MM.1S (cell line): ENCODE measurements around the gene ROS1.

ENCODE experiments used
- DNase-seq: peaks from one replicate; pipeline ENCODE4 v3.0.0-alpha.2; 2015
- H2AFZ ChIP-seq: fragments of 300-600 bp; sonication (generic); 2 replicates; pipeline ENCODE4 v1.6.0; 2016; ENCODE audit warnings: antibody characterized with exemption, low read length
- H3F3A ChIP-seq: fragments of 300-600 bp; sonication (generic); 2 replicates; pipeline ENCODE4 v1.6.1; 2016; ENCODE audit warnings: mild to moderate bottlenecking, antibody characterized with exemption, low read length, moderate library complexity, mixed read lengths; ENCODE audit not compliant: insufficient read depth
- H3K27ac ChIP-seq: fragments of 300-600 bp; sonication (generic); 2 replicates; pipeline ENCODE4 v1.5.1; 2016; ENCODE audit warnings: mild to moderate bottlenecking, low read length
- H3K27me3 ChIP-seq: fragments of 300-600 bp; sonication (generic); replicated peaks from 2 replicates; pipeline ENCODE4 v1.6.0; 2016; ENCODE audit warnings: low read length; ENCODE audit not compliant: insufficient read depth
- H3K36me3 ChIP-seq: fragments of 300-600 bp; sonication (generic); replicated peaks from 2 replicates; pipeline ENCODE4 v1.6.1; 2016; ENCODE audit warnings: mild to moderate bottlenecking, low read length, mixed read lengths; ENCODE audit not compliant: insufficient read depth
- H3K4me1 ChIP-seq: fragments of 300-600 bp; sonication (generic); 2 replicates; pipeline ENCODE4 v1.6.1; 2016; ENCODE audit warnings: low read length, mixed read lengths
- H3K4me2 ChIP-seq: fragments of 300-600 bp; sonication (generic); 2 replicates; pipeline ENCODE4 v1.6.0; 2016; ENCODE audit warnings: low read depth, low read length
- H3K4me3 ChIP-seq: fragments of 300-600 bp; sonication (generic); 2 replicates; pipeline ENCODE4 v1.5.1; 2016; ENCODE audit warnings: low read length, mixed read lengths
- H3K79me2 ChIP-seq: fragments of 300-600 bp; sonication (generic); 2 replicates; pipeline ENCODE4 v1.6.1; 2016; ENCODE audit warnings: mixed run types, low read length, mixed read lengths
- H3K9ac ChIP-seq: fragments of 300-600 bp; sonication (generic); 2 replicates; pipeline ENCODE4 v1.6.1; 2016; ENCODE audit warnings: low read length, mixed read lengths
- H3K9me2 ChIP-seq: fragments of 300-600 bp; sonication (generic); replicated peaks from 2 replicates; pipeline ENCODE4 v1.6.1; 2016; ENCODE audit warnings: mild to moderate bottlenecking, low read length, mixed read lengths; ENCODE audit not compliant: insufficient read depth
- H3K9me3 ChIP-seq: fragments of 300-600 bp; sonication (generic); replicated peaks from 2 replicates; pipeline ENCODE4 v1.6.1; 2016; ENCODE audit warnings: mild to moderate bottlenecking, low read length, mixed read lengths; ENCODE audit not compliant: insufficient read depth
- H4K20me1 ChIP-seq: fragments of 300-600 bp; sonication (generic); 2 replicates; pipeline ENCODE4 v1.6.1; 2016; ENCODE audit warnings: mild to moderate bottlenecking, low read length, moderate library complexity, mixed read lengths; ENCODE audit not compliant: insufficient read depth
- CTCF ChIP-seq: fragments of 300-600 bp; sonication (generic); IDR thresholded peaks from 2 replicates; pipeline ENCODE4 v1.5.1; 2016; ENCODE audit warnings: antibody characterized with exemption, low read length, mixed read lengths
- EZH2 ChIP-seq: fragments of 300-600 bp; sonication (generic); optimal IDR thresholded peaks from 2 replicates; pipeline ENCODE3; 2017; ENCODE audit warnings: low read depth, mild to moderate bottlenecking, antibody characterized with exemption, low read length, mixed read lengths
- EZH2phosphoT487 ChIP-seq: fragments of 300-600 bp; sonication (generic); IDR thresholded peaks from 2 replicates; pipeline ENCODE4 v1.6.1; 2018; ENCODE audit warnings: antibody characterized with exemption, low read length

Gene ROS1

DNA sequence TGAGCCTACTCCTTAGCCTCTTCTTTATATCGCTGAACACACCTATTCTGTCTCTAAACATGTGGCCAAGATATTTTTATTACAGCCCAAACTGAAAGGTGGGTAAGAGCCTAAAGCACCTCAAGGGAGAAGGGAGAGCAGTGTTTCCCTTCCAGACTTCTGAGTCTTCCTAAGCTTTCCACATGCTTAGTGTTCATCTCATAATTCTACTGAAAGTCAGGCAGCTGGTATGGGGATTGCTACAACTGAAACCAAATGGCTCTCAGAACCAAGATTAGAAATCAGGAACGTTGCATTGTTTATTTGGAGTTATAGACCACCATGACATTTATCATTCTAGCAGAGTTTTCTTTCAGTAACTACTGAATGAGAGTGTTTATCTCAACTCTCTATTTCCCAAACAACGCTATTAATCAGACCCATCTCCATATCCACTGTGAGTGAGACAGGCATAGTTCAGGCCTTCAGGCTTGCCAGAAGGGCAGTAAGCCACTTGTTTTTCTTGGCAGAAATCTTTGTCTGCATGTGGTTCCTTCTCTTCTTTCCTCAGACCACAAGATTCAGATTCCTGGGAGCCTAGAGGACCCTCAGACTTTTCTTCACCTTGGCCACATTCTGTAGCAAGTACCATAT lies 137.5 kb downstream of the ROS1 start:
- Histone ChIP-seq H3K27me3 (no peaks in the 10 kb centered on the region), H3F3A (no peaks in the 10 kb centered on the region)
- TF ChIP-seq EZH2phosphoT487 (no peak), EZH2 (no peak), CTCF (no peak)

DNA sequence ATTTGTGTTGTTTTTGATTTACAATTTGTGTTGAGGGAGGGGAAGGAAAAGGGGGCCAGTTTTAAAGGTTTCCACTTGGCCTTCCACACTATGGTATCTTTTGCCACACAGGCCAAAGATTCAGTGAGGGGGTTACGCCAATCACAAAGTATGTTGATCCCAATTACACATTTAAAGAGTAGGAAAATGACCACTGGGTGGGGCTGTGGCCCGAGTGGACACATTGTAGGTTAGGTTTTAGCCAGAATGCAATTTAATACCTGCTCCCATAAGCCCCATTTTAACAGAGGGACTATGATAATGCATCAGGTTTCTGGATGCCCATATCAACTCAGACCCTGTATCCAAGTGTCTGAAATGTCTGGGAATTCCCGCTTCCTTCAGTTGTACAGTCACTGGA lies 144.8 kb downstream of the ROS1 start:
- Histone ChIP-seq H3K4me3 (no peak overlapping the region), H2AFZ (no peak overlapping the region), H3K4me2 (no peak overlapping the region), H3K27me3 (no peaks in the 10 kb centered on the region), H3K79me2 (no peaks in the 10 kb centered on the region), H3K9ac (no peak overlapping the region), H3K9me3 (no peaks in the 10 kb centered on the region), H3F3A (no peaks in the 10 kb centered on the region), H4K20me1 (no peaks in the 10 kb centered on the region), H3K36me3 (no peaks in the 10 kb centered on the region), H3K9me2 (no peaks in the 10 kb centered on the region), H3K27ac (no peak overlapping the region), H3K4me1 (no peaks in the 10 kb centered on the region)
- DNase-seq = no peak
- TF ChIP-seq CTCF = peak; percentile 41
- no peak for TF ChIP-seq EZH2phosphoT487

More for the DNA sequence above, 137.5 kb downstream of the ROS1 start:
- Histone ChIP-seq H3K36me3 (no peaks in the 10 kb centered on the region), H2AFZ (no peak overlapping the region), H3K27ac (no peak overlapping the region), H3K4me1 (no peaks in the 10 kb centered on the region), H3K79me2 (no peaks in the 10 kb centered on the region), H3K4me2 (no peak overlapping the region), H3K9me2 (no peaks in the 10 kb centered on the region), H4K20me1 (no peaks in the 10 kb centered on the region), H3K4me3 (no peak overlapping the region), H3K9me3 (no peaks in the 10 kb centered on the region), H3K9ac (no peak overlapping the region)
- DNase-seq = no peak

GRCh38 chr6:117276778-117277316 lies 148.9 kb downstream of the ROS1 start:
- no peak for DNase-seq

More at GRCh38 chr6:117276778-117277316, 148.9 kb downstream of the ROS1 start:
- Histone ChIP-seq H3K9me3 (no peaks in the 10 kb centered on the region), H3F3A (no peaks in the 10 kb centered on the region), H2AFZ (no peak overlapping the region), H3K36me3 (no peaks in the 10 kb centered on the region), H3K9me2 (no peaks in the 10 kb centered on the region), H3K4me2 (no peak overlapping the region), H3K4me1 (peaks cover 9% of the 10 kb centered on the region), H3K4me3 (no peak overlapping the region), H4K20me1 (no peaks in the 10 kb centered on the region), H3K27ac (no peak overlapping the region), H3K9ac (no peak overlapping the region), H3K27me3 (no peaks in the 10 kb centered on the region), H3K79me2 (no peaks in the 10 kb centered on the region)
- no peak for TF ChIP-seq CTCF
